Measurements from ENCODE around the gene IFRD1. TPM values are rescaled to one million over a fixed set of nuclear protein-coding genes. Genes with fewer than 3 reads are reported as not detected.

Gene IFRD1
- total RNA-seq, 1 experiment from 2014 or later, result 67.8 TPM

GRCh38 chr7:112501801-112502503, 51.7 kb downstream of the IFRD1 start:
- no peak overlapping the region for H4K5ac ChIP-seq (ENCODE audit: insufficient read length, low read depth, low read length)
- no peak overlapping the region for H3K14ac ChIP-seq (ENCODE audit: insufficient read depth, low read length)
- no peaks in the 10 kb centered on the region; the same call in 1 of the 2 replicates for H3K27me3 ChIP-seq (ENCODE audit: insufficient read depth, low read length)
- no peaks in the 10 kb centered on the region for H3K9me3 ChIP-seq (ENCODE audit: control insufficient read depth, low read depth, low read length)
- WGBS (ENCODE audit: extremely low coverage, insufficient read length, low lambda C conversion rate), result no CpG with 5 or more reads among the region's 7 CpGs
- no peak overlapping the region for H3K9ac ChIP-seq (ENCODE audit: extremely low read depth, insufficient read length, low read length)
- Mint-ChIP-seq H3K27me3 (ENCODE audit: low read depth) (peaks cover 4% of the 10 kb centered on the region), H3K4me1 (no peaks in the 10 kb centered on the region), H3K4me3 (no peak overlapping the region), H3K9me3 (no peaks in the 10 kb centered on the region), H3K27ac (no peak overlapping the region), H3K36me3 (ENCODE audit: insufficient read depth in 1 of 3, low read depth in 3 of 3) (no peaks in the 10 kb centered on the region)
- no peak overlapping the region for H3K18ac ChIP-seq (ENCODE audit: insufficient read length, low read depth, low read length)
- H3K23ac ChIP-seq (ENCODE audit: insufficient read length, low read depth, low read length), result no peak overlapping the region
- no peak overlapping the region for H3K4ac ChIP-seq (ENCODE audit: low read depth, low read length)
- H3K23me2 ChIP-seq (ENCODE audit: insufficient read length, low read depth, low read length, poor library complexity, severe bottlenecking), result no peaks in the 10 kb centered on the region
- no peaks in the 10 kb centered on the region for H3K79me2 ChIP-seq (ENCODE audit: insufficient read depth, low read length)
- H2AFZ ChIP-seq (ENCODE audit: low read length), result no peak overlapping the region
- no peak overlapping the region for H3K27ac ChIP-seq (ENCODE audit: insufficient read length, low read depth, low read length)
- no peaks in the 10 kb centered on the region for H3K79me1 ChIP-seq (ENCODE audit: insufficient read depth, low read depth, low read length, poor library complexity, severe bottlenecking)
- H2AK5ac ChIP-seq (ENCODE audit: insufficient read length, low read length), result no peak overlapping the region
- H2BK12ac ChIP-seq (ENCODE audit: insufficient read length, low read depth, low read length), result no peak overlapping the region
- no peak for DNase-seq
- no peak overlapping the region for H2BK15ac ChIP-seq (ENCODE audit: low read depth, low read length)
- H3K4me2 ChIP-seq (ENCODE audit: insufficient read depth, insufficient read length, low read length), result no peak overlapping the region
- no peak overlapping the region for H4K91ac ChIP-seq (ENCODE audit: insufficient read length, low read depth, low read length)
- H3K4me1 ChIP-seq (ENCODE audit: insufficient read depth, low read length), result no peaks in the 10 kb centered on the region
- no peak overlapping the region for H3K56ac ChIP-seq (ENCODE audit: insufficient read length, low read depth, low read length)
- H4K8ac ChIP-seq (replicated peaks; ENCODE audit: insufficient read length, low read depth, low read length), result no peak overlapping the region
- H2BK20ac ChIP-seq (ENCODE audit: low read depth, low read length, poor library complexity, severe bottlenecking), result no peak overlapping the region
- TF ChIP-seq CTCF (conservative IDR thresholded peaks at IDR 0.05), result no peak
- H2BK120ac ChIP-seq (ENCODE audit: low read depth, low read length, poor library complexity, severe bottlenecking), result no peak overlapping the region
- H2BK5ac ChIP-seq (ENCODE audit: insufficient read length, low read length), result no peak overlapping the region
- H4K20me1 ChIP-seq (ENCODE audit: control insufficient read depth, insufficient read depth, insufficient read length), result no peaks in the 10 kb centered on the region
- no peak overlapping the region for H3T11ph ChIP-seq (ENCODE audit: low read length)
